ENCODE data around the gene PDE1C.

PDE1C gene

DNA sequence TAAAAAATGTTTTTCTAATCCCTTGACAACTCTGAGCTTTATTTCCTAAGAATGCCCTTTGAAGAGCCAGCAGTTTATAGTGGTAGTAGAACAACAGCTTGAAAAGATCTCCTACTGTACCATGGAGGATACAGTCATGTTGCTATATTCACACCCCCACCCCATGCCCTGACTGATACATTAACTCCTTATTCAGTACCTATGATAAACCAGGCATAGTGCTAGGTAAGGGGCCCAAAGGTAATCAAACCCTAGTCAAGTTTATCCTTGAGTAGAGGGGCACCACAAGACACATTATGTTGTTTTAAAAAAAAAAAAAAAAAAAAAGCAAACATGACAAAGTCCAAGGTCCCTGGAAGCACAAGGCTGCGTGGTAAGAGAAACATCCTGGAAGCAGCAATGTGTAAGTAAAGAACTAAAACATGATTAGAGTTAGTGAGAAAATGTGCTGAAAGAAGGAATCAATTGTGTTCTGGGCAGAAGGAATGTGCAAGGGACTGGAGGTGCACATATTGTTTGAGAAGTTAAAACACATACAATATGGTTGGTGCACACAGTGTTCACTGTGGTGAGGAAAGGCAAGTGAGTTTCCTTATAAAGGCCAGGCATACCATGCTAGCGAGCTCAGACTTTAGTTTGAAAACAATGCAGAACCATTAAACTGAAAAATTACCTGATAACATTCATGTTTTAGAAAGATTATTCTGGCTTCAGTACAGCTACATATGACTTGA is 51.2 kb downstream of the PDE1C start:
- TF ChIP-seq FOXP2 (optimal IDR thresholded peaks at IDR 0.05; ENCODE audit: borderline replicate concordance, extremely low read depth, extremely low read length, insufficient read depth) (no peak), POLR2AphosphoS5 (IDR thresholded peaks at IDR 0.05; ENCODE audit: low read depth, low read length) (no peak), TAF1 (IDR thresholded peaks at IDR 0.05; ENCODE audit: borderline replicate concordance, insufficient read depth, low read length) (no peak), SIN3A (IDR thresholded peaks at IDR 0.05; ENCODE audit: borderline replicate concordance, insufficient read depth, low read length) (no peak), REST (IDR thresholded peaks at IDR 0.05; ENCODE audit: insufficient read depth in 1 of 2, low read depth in 2 of 2, low read length in 2 of 2) (no peak)

- TF ChIP-seq SIN3A (IDR thresholded peaks at IDR 0.05; ENCODE audit: borderline replicate concordance, insufficient read depth, low read length) (no peak), TAF1 (IDR thresholded peaks at IDR 0.05; ENCODE audit: borderline replicate concordance, insufficient read depth, low read length) (no peak), POLR2AphosphoS5 (IDR thresholded peaks at IDR 0.05; ENCODE audit: low read depth, low read length) (no peak), FOXP2 (optimal IDR thresholded peaks at IDR 0.05; ENCODE audit: borderline replicate concordance, extremely low read depth, extremely low read length, insufficient read depth) (no peak), REST (IDR thresholded peaks at IDR 0.05; ENCODE audit: insufficient read depth in 1 of 2, low read depth in 2 of 2, low read length in 2 of 2) (no peak)
Observed at GRCh38 chr7:32015133-32015532, 55.1 kb downstream of the PDE1C start.

DNA sequence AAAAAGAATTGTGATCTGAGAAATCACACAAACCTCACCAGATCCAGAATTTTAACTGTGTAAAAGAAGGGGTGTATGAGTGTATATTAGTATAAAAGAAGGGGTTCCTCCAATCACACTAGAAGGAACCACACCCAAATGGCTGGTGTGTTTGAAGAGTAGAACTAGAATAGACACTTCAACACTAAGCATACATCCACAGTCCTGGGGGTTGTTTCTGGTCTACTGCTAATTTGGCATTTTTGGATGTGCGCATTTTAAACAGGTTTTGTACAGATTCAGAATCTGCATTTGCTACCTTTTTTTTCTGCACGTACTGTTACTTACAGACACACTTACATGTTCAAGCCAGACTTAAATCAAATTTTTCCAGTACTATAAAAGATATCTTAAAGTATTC is 64.6 kb downstream of the PDE1C start:
- no peak for TF ChIP-seq TAF1 (IDR thresholded peaks at IDR 0.05; ENCODE audit: borderline replicate concordance, insufficient read depth, low read length)
- TF ChIP-seq SIN3A (IDR thresholded peaks at IDR 0.05; ENCODE audit: borderline replicate concordance, insufficient read depth, low read length), result no peak
- no peak for TF ChIP-seq POLR2AphosphoS5 (IDR thresholded peaks at IDR 0.05; ENCODE audit: low read depth, low read length)
- no peak for TF ChIP-seq FOXP2 (optimal IDR thresholded peaks at IDR 0.05; ENCODE audit: borderline replicate concordance, extremely low read depth, extremely low read length, insufficient read depth)
- no peak for TF ChIP-seq REST (IDR thresholded peaks at IDR 0.05; ENCODE audit: insufficient read depth in 1 of 2, low read depth in 2 of 2, low read length in 2 of 2)

- no peak for TF ChIP-seq FOXP2 (optimal IDR thresholded peaks at IDR 0.05; ENCODE audit: borderline replicate concordance, extremely low read depth, extremely low read length, insufficient read depth)
- no peak for TF ChIP-seq POLR2AphosphoS5 (IDR thresholded peaks at IDR 0.05; ENCODE audit: low read depth, low read length)
- TF ChIP-seq TAF1 (IDR thresholded peaks at IDR 0.05; ENCODE audit: borderline replicate concordance, insufficient read depth, low read length), result no peak
- no peak for TF ChIP-seq SIN3A (IDR thresholded peaks at IDR 0.05; ENCODE audit: borderline replicate concordance, insufficient read depth, low read length)
- TF ChIP-seq REST (IDR thresholded peaks at IDR 0.05; ENCODE audit: insufficient read depth in 1 of 2, low read depth in 2 of 2, low read length in 2 of 2), result no peak
Observed at GRCh38 chr7:32001948-32002347, 68.3 kb downstream of the PDE1C start.
